ENCODE measurements around the gene C1orf35.

The C1orf35 gene

DNA sequence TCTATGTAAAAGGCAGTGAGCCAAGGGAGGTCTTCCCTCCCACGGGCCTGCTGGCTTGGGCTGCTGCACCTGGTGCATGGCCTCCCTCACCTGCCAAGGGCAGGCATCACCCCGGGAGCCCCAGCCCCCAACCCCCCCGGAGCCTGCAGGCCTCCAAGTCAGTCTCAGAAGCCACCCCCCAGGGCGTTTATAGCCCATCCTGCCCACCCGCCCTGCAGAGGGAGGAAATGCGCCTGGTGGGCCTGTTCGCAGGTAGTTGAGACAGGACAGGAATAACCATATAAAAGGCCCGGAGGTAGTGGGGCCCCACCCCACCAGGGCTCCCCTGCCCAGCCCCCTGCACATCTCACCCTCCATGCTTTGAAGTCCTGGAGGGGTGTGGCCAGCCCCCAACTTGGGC, 38.8 kb downstream of the C1orf35 start:
- Mint-ChIP-seq H3K9me3 (no peaks in the 10 kb centered on the region), H3K4me3 (no peak overlapping the region), H3K27ac (no peak overlapping the region), H3K4me1 (ENCODE audit: low read depth) (peaks cover 7% of the 10 kb centered on the region), H3K36me3 (ENCODE audit: low read depth) (no peaks in the 10 kb centered on the region), H3K27me3 (peaks cover 56% of the 10 kb centered on the region)
- DNase-seq: no peak

DNA sequence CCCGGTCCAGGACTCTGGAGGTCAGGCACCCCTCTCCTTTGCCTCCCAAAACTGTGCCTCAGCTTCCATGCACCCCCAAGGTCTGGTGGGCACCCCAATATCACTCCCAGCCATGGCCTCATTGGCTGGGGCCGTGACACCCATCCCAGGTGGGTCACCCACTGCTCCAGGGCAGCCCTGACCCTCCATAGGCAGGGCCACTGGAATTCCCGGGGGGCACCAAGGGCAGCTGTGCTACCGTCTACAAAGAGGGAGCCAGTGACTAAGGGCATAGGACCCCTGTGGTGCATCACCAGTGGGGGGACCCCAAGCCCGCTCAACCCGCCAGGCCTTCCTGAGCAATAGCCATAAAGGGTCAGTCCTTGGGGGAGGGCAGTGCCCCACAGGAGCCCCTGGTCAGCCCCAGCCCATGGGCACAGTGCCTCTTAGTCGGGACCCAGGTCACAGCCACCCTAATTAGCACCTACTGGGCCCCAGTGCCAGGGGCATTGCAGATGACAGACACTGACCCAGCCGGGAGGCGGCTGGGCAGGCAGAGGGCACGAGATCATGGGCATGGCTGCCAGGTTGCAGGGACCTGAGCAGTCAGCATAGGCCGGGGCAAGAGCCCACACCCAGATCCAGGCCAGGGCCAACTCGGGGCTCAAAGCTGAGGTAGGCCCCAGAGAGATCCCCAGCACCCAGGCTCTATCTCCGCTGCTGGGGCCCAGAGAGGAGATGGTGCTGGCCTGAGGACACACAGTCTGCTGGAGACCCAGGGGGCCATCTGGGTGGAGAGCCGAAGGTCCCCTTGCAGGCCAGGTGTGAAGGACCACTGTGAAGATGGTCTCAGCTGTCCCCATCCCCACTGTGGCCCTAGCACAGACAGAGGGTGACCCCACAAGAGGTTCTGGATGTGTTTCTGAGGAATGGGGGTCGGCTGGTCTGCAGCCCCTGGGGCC, 39.6 kb downstream of the C1orf35 start:
- Mint-ChIP-seq H3K27me3 (peaks cover 63% of the 10 kb centered on the region), H3K9me3 (no peaks in the 10 kb centered on the region), H3K4me1 (ENCODE audit: low read depth) (peaks cover 7% of the 10 kb centered on the region), H3K36me3 (ENCODE audit: low read depth) (no peaks in the 10 kb centered on the region), H3K27ac (no peak overlapping the region), H3K4me3 (no peak overlapping the region)
- DNase-seq: no peak

DNA sequence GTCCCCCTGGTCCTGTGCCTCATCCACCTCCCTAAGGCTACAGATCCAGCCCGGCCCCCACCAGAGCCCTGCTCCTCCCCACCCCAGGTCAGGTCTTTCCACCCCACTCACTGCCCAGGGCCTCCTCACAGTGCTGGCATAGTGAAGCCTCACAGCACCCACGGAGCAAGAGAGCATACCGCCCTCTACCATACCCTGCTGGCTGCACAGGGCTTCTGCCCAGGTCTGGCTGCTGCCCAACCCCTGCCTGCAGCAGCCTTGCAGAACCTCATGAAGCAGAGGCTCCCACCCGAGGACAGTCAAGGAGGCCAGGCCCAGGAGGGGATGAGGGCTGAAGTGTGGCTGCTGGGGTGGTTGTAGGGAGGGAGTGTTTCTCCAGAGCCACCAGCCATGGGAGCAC, 40.3 kb downstream of the C1orf35 start:
- Mint-ChIP-seq H3K27me3 (peaks cover 68% of the 10 kb centered on the region), H3K4me3 (no peak overlapping the region)

DNA sequence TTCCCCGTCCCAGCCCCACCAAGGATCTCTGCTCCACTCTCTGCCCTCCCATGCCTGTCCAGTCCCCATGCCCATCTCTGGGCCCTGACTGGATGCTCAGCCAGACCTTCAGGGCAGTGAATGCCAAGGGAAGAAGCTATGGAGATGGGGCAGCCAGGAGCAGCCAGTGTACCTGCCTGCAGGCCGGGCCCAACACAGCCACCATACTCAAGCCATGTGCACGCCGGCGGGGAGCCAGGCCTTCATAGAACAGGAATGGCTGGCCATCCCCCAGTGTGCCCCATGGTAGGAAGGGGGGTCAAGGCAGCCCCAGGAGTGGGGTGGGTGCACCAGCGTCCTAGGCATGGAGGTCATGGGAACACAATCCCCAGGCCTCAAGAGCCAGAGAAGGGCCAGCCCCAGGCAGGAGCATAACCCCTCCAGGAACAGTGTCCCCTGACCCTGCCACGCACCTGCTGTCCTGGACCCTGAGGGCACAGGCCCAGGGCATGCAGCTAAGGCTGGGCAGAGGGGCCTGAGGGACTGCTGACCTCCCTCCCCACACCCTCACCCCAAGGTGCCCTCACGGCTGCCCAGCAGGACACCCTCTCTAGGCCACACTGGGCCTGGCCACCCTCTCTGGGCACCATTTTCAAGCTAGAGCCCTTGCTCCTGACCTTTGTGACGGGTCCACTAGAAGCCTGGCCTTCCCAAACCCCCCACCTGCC, 40.9 kb downstream of the C1orf35 start:
- peaks cover 7% of the 10 kb centered on the region for H3K4me1 Mint-ChIP-seq (ENCODE audit: low read depth)

More for the DNA sequence above, 40.3 kb downstream of the C1orf35 start:
- Mint-ChIP-seq H3K27ac (no peak overlapping the region), H3K9me3 (no peaks in the 10 kb centered on the region), H3K36me3 (ENCODE audit: low read depth) (no peaks in the 10 kb centered on the region), H3K4me1 (ENCODE audit: low read depth) (peaks cover 7% of the 10 kb centered on the region)
- no peak for DNase-seq

DNA sequence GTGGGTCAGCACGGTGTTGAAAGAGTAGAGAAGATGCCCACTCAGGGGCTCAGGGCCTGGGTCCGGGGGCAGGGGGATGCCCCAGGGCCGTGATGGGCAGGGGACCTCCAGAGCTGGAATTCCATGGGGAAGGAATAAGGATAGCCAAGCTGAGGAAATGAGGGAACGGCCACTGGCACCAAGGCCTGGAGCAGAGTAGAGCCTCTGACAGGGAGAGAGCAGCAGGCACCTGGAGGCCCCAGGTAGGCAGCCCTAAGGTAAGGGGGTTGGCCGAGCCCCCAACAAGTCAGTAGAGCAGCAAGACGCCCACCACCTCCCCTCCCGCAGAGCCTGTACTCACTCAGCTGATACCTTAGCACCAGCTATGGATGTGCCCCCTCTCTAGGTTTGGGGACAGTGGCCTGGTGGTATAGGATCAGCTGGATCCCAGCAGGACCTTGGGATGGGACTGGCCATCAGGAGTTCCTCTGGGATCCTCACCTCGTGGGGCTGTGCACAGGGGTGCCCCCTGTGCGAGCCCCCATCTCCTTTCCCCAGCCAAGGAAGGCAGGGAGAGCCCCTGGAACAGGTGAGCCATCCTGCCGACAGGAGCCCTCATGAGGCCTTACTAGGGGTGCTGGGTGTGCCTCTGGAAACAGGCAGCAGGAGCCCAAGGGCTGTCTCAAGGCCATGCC, 41.6 kb downstream of the C1orf35 start:
- Mint-ChIP-seq H3K9me3 (no peaks in the 10 kb centered on the region), H3K4me3 (no peak overlapping the region), H3K36me3 (ENCODE audit: low read depth) (no peaks in the 10 kb centered on the region), H3K27ac (no peak overlapping the region), H3K27me3 (peaks cover 66% of the 10 kb centered on the region), H3K4me1 (ENCODE audit: low read depth) (peaks cover 7% of the 10 kb centered on the region)
- DNase-seq: no peak

More for the DNA sequence above, 40.9 kb downstream of the C1orf35 start:
- Mint-ChIP-seq H3K4me3 (no peak overlapping the region), H3K27ac (no peak overlapping the region), H3K36me3 (ENCODE audit: low read depth) (no peaks in the 10 kb centered on the region), H3K27me3 (peaks cover 69% of the 10 kb centered on the region), H3K9me3 (no peaks in the 10 kb centered on the region)
- DNase-seq: no peak

DNA sequence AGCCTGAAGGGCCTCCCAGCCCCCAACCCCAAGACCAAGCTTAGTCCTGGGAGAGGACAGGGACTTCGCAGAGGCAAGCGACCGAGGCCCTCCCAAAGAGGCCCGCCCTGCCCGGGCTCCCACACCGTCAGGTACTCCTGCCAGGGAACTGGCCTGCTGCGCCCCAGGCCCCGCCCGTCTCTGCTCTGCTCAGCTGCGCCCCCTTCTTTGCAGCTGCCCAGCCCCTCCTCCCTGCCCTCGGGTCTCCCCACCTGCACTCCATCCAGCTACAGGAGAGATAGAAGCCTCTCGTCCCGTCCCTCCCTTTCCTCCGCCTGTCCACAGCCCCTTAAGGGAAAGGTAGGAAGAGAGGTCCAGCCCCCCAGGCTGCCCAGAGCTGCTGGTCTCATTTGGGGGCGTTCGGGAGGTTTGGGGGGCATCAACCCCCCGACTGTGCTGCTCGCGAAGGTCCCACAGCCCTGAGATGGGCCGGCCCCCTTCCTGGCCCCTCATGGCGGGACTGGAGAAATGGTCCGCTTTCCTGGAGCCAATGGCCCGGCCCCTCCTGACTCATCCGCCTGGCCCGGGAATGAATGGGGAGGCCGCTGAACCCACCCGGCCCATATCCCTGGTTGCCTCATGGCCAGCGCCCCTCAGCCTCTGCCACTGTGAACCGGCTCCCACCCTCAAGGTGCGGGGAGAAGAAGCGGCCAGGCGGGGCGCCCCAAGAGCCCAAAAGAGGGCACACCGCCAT, 42.5 kb downstream of the C1orf35 start:
- no peak overlapping the region for H3K27ac Mint-ChIP-seq
- H3K36me3 Mint-ChIP-seq (ENCODE audit: low read depth): no peaks in the 10 kb centered on the region
- H3K4me1 Mint-ChIP-seq (ENCODE audit: low read depth): peaks cover 7% of the 10 kb centered on the region
- no peaks in the 10 kb centered on the region for H3K9me3 Mint-ChIP-seq
- H3K4me3 Mint-ChIP-seq: no peak overlapping the region
- DNase-seq: no peak
- H3K27me3 Mint-ChIP-seq: peaks cover 68% of the 10 kb centered on the region

DNA sequence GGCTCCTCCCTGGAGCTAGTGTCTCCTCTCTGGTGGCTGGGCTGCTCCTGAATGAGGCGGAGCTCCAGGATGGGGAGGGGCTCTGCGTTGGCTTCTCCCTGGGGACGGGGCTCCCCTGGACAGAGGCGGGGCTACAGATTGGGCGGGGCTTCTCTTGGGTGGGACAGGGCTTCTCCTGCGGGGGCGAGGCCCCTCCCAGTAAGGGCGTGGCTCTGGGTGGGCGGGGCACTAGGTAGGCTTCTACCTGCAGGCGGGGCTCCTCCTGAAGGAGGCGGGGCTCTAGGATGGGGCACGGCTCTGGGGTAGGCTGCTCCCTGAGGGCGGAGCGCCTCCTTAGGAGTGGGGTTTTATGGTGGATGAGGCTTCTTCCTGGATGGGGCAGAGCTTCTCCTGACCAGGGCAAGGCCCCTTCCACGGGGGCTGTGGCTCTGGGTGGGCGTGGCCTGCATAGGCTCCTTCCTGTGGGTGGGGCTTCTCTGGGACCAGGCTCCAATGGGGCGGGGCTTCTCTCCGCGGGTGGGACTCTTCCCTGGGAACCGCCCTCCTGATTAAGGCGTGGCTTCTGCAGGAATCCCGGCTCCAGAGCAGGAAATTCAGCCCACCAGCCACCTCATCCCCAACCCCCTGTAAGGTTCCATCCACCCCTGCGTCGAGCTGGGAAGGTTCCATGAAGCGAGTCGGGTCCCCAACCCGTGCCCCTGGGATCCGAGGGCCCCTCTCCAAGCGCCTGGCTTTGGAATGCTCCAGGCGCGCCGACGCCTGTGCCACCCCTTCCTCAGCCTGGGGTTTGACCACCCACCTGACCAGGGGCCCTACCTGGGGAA, 43.3 kb downstream of the C1orf35 start:
- H3K36me3 Mint-ChIP-seq (ENCODE audit: low read depth): no peaks in the 10 kb centered on the region
- peaks cover 64% of the 10 kb centered on the region for H3K27me3 Mint-ChIP-seq
- peaks cover 7% of the 10 kb centered on the region for H3K4me1 Mint-ChIP-seq (ENCODE audit: low read depth)
- no peaks in the 10 kb centered on the region for H3K9me3 Mint-ChIP-seq
- DNase-seq: peak; percentile 75
- H3K27ac Mint-ChIP-seq: no peak overlapping the region
- H3K4me3 Mint-ChIP-seq: peak overlapping the region; percentile 41

DNA sequence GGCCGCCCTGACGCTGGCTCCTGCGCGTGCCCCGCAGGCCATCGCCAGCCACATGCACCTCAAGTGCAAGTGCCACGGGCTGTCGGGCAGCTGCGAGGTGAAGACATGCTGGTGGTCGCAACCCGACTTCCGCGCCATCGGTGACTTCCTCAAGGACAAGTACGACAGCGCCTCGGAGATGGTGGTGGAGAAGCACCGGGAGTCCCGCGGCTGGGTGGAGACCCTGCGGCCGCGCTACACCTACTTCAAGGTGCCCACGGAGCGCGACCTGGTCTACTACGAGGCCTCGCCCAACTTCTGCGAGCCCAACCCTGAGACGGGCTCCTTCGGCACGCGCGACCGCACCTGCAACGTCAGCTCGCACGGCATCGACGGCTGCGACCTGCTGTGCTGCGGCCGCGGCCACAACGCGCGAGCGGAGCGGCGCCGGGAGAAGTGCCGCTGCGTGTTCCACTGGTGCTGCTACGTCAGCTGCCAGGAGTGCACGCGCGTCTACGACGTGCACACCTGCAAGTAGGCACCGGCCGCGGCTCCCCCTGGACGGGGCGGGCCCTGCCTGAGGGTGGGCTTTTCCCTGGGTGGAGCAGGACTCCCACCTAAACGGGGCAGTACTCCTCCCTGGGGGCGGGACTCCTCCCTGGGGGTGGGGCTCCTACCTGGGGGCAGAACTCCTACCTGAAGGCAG, 44.0 kb downstream of the C1orf35 start:
- H3K36me3 Mint-ChIP-seq (ENCODE audit: low read depth): no peaks in the 10 kb centered on the region
- H3K4me3 Mint-ChIP-seq: peak overlapping the region; percentile 41
- H3K4me1 Mint-ChIP-seq (ENCODE audit: low read depth): peaks cover 7% of the 10 kb centered on the region
- no peak overlapping the region for H3K27ac Mint-ChIP-seq
- H3K9me3 Mint-ChIP-seq: no peaks in the 10 kb centered on the region
- peak; percentile 61 for DNase-seq
- H3K27me3 Mint-ChIP-seq: peaks cover 64% of the 10 kb centered on the region

DNA sequence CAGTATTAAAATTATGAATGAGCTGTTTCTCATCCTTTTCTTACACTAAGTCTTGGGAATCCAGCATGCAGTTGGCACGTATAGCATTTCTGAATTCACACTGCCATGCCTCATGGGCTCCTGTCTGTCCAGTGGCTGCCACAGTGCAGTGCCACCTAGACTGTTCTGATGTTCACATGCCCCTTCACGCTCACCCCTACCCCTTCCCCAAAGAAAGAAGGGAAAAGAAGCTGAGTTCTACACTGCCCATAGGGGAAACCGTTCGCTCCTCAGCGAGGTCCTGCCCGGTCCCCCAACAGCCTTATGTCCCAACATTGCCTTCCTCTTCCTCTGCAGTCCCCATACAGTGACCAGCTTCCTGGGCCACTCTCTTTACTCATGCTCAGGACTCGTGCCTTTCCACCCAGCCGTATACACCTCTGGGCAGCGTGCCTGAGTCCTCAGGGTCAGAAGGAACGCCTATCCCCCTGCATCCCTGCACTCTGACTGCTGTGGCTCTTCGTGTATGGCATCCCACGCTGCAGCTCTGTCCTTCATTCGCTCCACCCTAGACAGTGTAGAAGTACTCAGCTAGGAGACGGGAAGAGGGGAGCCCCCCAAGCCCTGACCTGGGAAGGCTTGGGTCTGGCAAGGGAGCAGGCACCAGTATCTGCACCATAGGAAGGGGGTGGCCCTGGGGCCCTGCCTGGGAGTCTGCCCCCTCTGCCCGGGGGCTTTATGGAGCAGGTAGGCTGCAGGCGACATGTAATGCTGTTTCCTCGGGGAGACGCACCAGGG, 44.8 kb downstream of the C1orf35 start:
- H3K4me3 Mint-ChIP-seq: no peak overlapping the region
- H3K4me1 Mint-ChIP-seq (ENCODE audit: low read depth): peaks cover 7% of the 10 kb centered on the region
- no peak for DNase-seq
- H3K36me3 Mint-ChIP-seq (ENCODE audit: low read depth): no peaks in the 10 kb centered on the region
- no peak overlapping the region for H3K27ac Mint-ChIP-seq
- H3K9me3 Mint-ChIP-seq: no peaks in the 10 kb centered on the region
- H3K27me3 Mint-ChIP-seq: peaks cover 66% of the 10 kb centered on the region

All from activated T-cell treated with anti-CD3 and anti-CD28 coated beads, Interleukin-2, amount 50 U/mL, for 24 hours (primary cell).